Panc1 (cell line): ENCODE data around the gene PGF. TPM values are rescaled to one million over a fixed set of nuclear protein-coding genes. Genes with fewer than 3 reads are reported as not detected.
"Not testable (repeated sequence)": the region's sequence is repeated elsewhere in the genome, so short reads cannot be mapped to it uniquely, and the experiment has no call there.

ENCODE experiments used
- ATAC-seq: fragments of 200-7000 bp; cut with Tn5 transposase; 2 replicates; pipeline ENCODE4 v1.9.1; 2020; ENCODE audit warnings: mild to moderate bottlenecking, moderate library complexity
- BruUV-seq: library from RNA; stranded (reverse); fragments of 400-500 nt; replicated peaks from 2 replicates; lab custom pipeline; 2021; lab: Mats Ljungman, UMichigan
- CTCF ChIA-PET: fragments of 300-600 bp; sonication (Branson Sonifier 250); formaldehyde crosslinking; loops from one replicate; lab custom pipeline; 2022; ENCODE audit warnings: antibody characterized with exemption; lab: Charles Lee
- POLR2A ChIA-PET: fragments of 300-600 bp; sonication (Branson Sonifier 250); formaldehyde crosslinking; loops from one replicate; lab custom pipeline; 2022; ENCODE audit warnings: antibody characterized with exemption; lab: Charles Lee
- DNase-seq: peaks from one replicate; pipeline ENCODE4 v3.0.0-alpha.2; 2010; ENCODE audit warnings: low read depth, low spot score
- H3K27ac ChIP-seq: 2 replicates; pipeline ENCODE4 v1.5.1; 2011; ENCODE audit warnings: mild to moderate bottlenecking, low read length, inconsistent platforms
- H3K27me3 ChIP-seq: fragments of 200-500 bp; sonication (Bioruptor generic); 2 replicates; pipeline ENCODE4 v1.6.0; 2014; ENCODE audit warnings: low read length, inconsistent platforms; ENCODE audit not compliant: control insufficient read depth, insufficient read depth
- H3K36me3 ChIP-seq: fragments of 200-500 bp; sonication (Bioruptor generic); 2 replicates; pipeline ENCODE4 v1.5.1; 2014; ENCODE audit warnings: inconsistent platforms, mild to moderate bottlenecking, low read length, moderate library complexity; ENCODE audit not compliant: control insufficient read depth, insufficient read depth
- H3K4me1 ChIP-seq: 2 replicates; pipeline ENCODE4 v1.5.1; 2011; ENCODE audit warnings: inconsistent platforms, mild to moderate bottlenecking, low read length, moderate library complexity; ENCODE audit not compliant: control insufficient read depth, insufficient read depth
- H3K4me3 ChIP-seq, 2 experiments: 2 replicates each; pipeline ENCODE4 v1.5.1; 2011 to 2012; ENCODE audit warnings: low read depth in 2 of 2, low read length in 2 of 2, mild to moderate bottlenecking in 2 of 2, inconsistent platforms in 1 of 2, moderate library complexity in 1 of 2
- H3K9me3 ChIP-seq: fragments of 200-500 bp; sonication (Bioruptor generic); 2 replicates; pipeline ENCODE4 v1.5.1; 2014; ENCODE audit warnings: low read depth, mild to moderate bottlenecking, inconsistent platforms, low read length, moderate library complexity; ENCODE audit not compliant: control insufficient read depth, insufficient read depth
- POLR2AphosphoS5 ChIP-seq: IDR thresholded peaks from 2 replicates; pipeline ENCODE4 v1.6.1; 2012; ENCODE audit warnings: mild to moderate bottlenecking, low read depth, low read length, moderate library complexity
- SIN3A ChIP-seq: IDR thresholded peaks from 2 replicates; pipeline ENCODE4 v1.6.1; 2012; ENCODE audit warnings: low read depth, mild to moderate bottlenecking, low read length, moderate library complexity, borderline replicate concordance; ENCODE audit not compliant: insufficient read depth
- TCF7L2 ChIP-seq: IDR thresholded peaks from 2 replicates; pipeline ENCODE4 v1.6.1; 2011; ENCODE audit warnings: mild to moderate bottlenecking, low read depth, low read length, inconsistent platforms
- in situ Hi-C: cut with HindIII; loops from 2 replicates; pipeline ENCODE4 v1.10.0; 2016; ENCODE audit warnings: low sequenced_read_pairs, low pct_unique_long_range_greater_than_20kb
- intact Hi-C: fragments of 100-400 bp; cut with micrococcal nuclease; formaldehyde crosslinking; loops from one replicate; pipeline ENCODE4 v1.10.0; 2022; ENCODE audit not compliant: unreplicated experiment
- total RNA-seq: library from RNA; stranded (reverse); gene quantifications from one replicate; pipeline ENCODE4 v1.2.1, GENCODE V29; 2021; ENCODE audit not compliant: unreplicated experiment
- TF ChIP-seq, protein P1 (sequence below): fragments of 450-650 bp; IDR thresholded peaks from 2 replicates; pipeline ENCODE4 v1.5.1; 2017; ENCODE audit warnings: mild to moderate bottlenecking
- TF ChIP-seq, protein P2 (sequence below), 2 experiments: IDR thresholded peaks; 2 replicates each; pipeline ENCODE4 v1.6.1; 2011 to 2012; ENCODE audit warnings: low read depth in 2 of 2, control low read depth in 1 of 2, low read length in 1 of 2, mild to moderate bottlenecking in 1 of 2, moderate library complexity in 1 of 2; ENCODE audit not compliant: insufficient read depth in 1 of 2

Gene PGF
- total RNA-seq, 1 experiment from 2014 or later, result 7.3 TPM

DNA sequence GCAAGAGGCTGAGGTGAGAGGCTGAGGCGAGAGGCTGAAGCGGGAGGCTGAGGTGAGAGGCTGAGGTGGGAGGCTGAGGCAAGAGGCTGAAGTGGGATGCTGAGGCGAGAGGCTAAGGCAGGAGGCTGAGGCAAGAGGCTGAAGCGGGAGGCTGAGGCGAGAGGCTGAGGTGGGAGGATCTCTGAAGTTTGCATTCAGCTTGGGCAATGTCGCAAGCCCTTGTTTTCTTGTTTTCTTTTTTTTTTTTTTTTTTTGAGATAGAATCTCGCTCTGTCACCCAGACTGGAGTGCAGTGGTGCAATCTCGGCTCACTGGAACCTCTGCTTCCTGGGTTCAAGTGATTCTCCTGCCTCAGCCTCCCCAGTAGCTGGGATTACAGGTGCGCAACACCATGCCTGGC is 23.7 kb downstream of the PGF start:
- DNase-seq, H3K36me3 ChIP-seq, H3K4me3 ChIP-seq, intact Hi-C loops, POLR2A ChIA-PET, H3K27me3 ChIP-seq, H3K27ac ChIP-seq, ATAC-seq, H3K9me3 ChIP-seq, in situ Hi-C loops, H3K4me1 ChIP-seq, BruUV-seq: not testable (repeated sequence)
- CTCF ChIA-PET, result interaction anchor here (0.7 kb wide), 2 partner anchors 31 to 1983 kb away, joined by 6 to 11 read pairs; no protein-coding TSS in a partner anchor

DNA sequence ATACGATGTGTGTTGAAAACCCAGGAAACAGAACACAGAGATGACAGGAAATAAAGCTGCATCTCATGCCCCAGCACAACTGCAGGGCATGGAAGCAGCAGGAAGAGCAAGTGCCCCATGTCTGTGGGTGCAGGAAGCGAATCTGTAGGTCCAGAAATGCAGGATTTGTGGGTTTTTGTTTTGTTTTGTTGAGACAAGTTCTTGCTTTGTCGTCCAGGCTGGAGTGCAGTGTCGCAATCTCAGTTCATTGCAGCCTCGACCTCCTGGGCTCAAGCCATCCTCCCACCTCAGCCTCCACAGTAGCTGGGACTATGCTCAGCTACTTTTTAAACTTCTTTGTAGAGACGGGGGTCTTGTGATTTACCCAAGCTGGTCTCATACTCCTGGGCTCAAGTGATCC is 26.2 kb downstream of the PGF start:
- no peaks in the 10 kb centered on the region for H3K36me3 ChIP-seq
- no peak overlapping the region for H3K27ac ChIP-seq
- H3K4me1 ChIP-seq, result no peaks in the 10 kb centered on the region; the same call in 1 of the 2 replicates
- intact Hi-C loops (no loop called here), in situ Hi-C loops (no loop called here)
- ATAC-seq, result no peak
- no TSS peak for BruUV-seq
- ChIA-PET CTCF (no interaction called here), POLR2A (no interaction called here)
- H3K9me3 ChIP-seq, result no peaks in the 10 kb centered on the region
- TF ChIP-seq TCF7L2, result no peak
- no peak for TF ChIP-seq POLR2AphosphoS5
- TF ChIP-seq, protein P1, sequence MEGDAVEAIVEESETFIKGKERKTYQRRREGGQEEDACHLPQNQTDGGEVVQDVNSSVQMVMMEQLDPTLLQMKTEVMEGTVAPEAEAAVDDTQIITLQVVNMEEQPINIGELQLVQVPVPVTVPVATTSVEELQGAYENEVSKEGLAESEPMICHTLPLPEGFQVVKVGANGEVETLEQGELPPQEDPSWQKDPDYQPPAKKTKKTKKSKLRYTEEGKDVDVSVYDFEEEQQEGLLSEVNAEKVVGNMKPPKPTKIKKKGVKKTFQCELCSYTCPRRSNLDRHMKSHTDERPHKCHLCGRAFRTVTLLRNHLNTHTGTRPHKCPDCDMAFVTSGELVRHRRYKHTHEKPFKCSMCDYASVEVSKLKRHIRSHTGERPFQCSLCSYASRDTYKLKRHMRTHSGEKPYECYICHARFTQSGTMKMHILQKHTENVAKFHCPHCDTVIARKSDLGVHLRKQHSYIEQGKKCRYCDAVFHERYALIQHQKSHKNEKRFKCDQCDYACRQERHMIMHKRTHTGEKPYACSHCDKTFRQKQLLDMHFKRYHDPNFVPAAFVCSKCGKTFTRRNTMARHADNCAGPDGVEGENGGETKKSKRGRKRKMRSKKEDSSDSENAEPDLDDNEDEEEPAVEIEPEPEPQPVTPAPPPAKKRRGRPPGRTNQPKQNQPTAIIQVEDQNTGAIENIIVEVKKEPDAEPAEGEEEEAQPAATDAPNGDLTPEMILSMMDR, result no peak
- TF ChIP-seq, protein P2, sequence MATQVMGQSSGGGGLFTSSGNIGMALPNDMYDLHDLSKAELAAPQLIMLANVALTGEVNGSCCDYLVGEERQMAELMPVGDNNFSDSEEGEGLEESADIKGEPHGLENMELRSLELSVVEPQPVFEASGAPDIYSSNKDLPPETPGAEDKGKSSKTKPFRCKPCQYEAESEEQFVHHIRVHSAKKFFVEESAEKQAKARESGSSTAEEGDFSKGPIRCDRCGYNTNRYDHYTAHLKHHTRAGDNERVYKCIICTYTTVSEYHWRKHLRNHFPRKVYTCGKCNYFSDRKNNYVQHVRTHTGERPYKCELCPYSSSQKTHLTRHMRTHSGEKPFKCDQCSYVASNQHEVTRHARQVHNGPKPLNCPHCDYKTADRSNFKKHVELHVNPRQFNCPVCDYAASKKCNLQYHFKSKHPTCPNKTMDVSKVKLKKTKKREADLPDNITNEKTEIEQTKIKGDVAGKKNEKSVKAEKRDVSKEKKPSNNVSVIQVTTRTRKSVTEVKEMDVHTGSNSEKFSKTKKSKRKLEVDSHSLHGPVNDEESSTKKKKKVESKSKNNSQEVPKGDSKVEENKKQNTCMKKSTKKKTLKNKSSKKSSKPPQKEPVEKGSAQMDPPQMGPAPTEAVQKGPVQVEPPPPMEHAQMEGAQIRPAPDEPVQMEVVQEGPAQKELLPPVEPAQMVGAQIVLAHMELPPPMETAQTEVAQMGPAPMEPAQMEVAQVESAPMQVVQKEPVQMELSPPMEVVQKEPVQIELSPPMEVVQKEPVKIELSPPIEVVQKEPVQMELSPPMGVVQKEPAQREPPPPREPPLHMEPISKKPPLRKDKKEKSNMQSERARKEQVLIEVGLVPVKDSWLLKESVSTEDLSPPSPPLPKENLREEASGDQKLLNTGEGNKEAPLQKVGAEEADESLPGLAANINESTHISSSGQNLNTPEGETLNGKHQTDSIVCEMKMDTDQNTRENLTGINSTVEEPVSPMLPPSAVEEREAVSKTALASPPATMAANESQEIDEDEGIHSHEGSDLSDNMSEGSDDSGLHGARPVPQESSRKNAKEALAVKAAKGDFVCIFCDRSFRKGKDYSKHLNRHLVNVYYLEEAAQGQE (IDR thresholded peaks at IDR 0.05; ENCODE audit: insufficient read depth in 1 of 2, low read depth in 2 of 2, low read length in 1 of 2), result no peak
- TF ChIP-seq SIN3A, result no peak
- H3K27me3 ChIP-seq, result no peaks in the 10 kb centered on the region
- no peak overlapping the region for H3K4me3 ChIP-seq
- no peak for DNase-seq

DNA sequence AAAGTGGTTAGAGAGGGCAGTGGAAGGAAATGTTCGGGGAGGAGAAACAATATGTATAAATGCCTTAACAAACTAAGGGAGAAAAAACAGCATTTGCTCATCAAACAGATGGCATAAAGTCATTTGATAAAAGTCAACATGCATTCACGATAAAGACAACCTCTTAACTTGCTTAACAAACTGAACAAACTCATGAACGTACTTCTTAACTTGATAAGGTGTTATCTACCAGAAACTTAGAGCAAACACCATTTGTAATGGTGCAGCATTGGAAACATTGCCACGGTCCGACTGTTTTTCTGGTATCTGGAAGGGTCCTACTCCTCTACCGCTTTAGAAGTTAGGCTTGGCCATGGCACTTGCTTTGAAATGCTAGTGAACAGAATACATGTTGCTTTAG is 28.2 kb downstream of the PGF start:
- ATAC-seq (no peak), DNase-seq (no peak)
- in situ Hi-C loops, result no loop called here
- Histone ChIP-seq H3K27me3 (no peaks in the 10 kb centered on the region), H3K36me3 (no peaks in the 10 kb centered on the region), H3K4me3 (no peak overlapping the region), H3K4me1 (peaks cover 3% of the 10 kb centered on the region; the same call in 1 of the 2 replicates), H3K27ac (no peak overlapping the region), H3K9me3 (no peaks in the 10 kb centered on the region)
- ChIA-PET POLR2A (no interaction called here), CTCF (no interaction called here)
- no TSS peak for BruUV-seq
- TF ChIP-seq, protein P1, result no peak
- TF ChIP-seq SIN3A (no peak), POLR2AphosphoS5 (no peak), TCF7L2 (no peak)
- TF ChIP-seq, protein P2 (IDR thresholded peaks at IDR 0.05; ENCODE audit: insufficient read depth in 1 of 2, low read depth in 2 of 2, low read length in 1 of 2), result no peak
- intact Hi-C loops, result no loop called here
